H9 (cell line): Measurements from ENCODE around the gene ADAM30. TPM values are rescaled to one million over a fixed set of nuclear protein-coding genes. Genes with fewer than 3 reads are reported as not detected.

Experiments used
- DNase-seq: peaks from one replicate; pipeline ENCODE4 v3.0.0-alpha.2; 2017
- H2AFZ ChIP-seq: one replicate; pipeline ENCODE4 v1.6.1; 2013; ENCODE audit warnings: mild to moderate bottlenecking, low read length, control low read depth, moderate library complexity
- H2AK5ac ChIP-seq: 2 replicates; pipeline ENCODE4 v1.6.1; 2013; ENCODE audit warnings: low read length, control low read depth, mixed read lengths; ENCODE audit not compliant: insufficient read length
- H2BK120ac ChIP-seq: one replicate; pipeline ENCODE4 v1.6.1; 2013; ENCODE audit warnings: low read depth, mild to moderate bottlenecking, low read length, control low read depth, inconsistent platforms; ENCODE audit not compliant: poor library complexity, severe bottlenecking
- H2BK12ac ChIP-seq: 2 replicates; pipeline ENCODE4 v1.6.1; 2013; ENCODE audit warnings: low read length, control low read depth, mixed read lengths, low read depth; ENCODE audit not compliant: insufficient read length
- H2BK15ac ChIP-seq: 2 replicates; pipeline ENCODE4 v1.6.1; 2013; ENCODE audit warnings: low read depth, low read length, control low read depth
- H2BK20ac ChIP-seq: one replicate; pipeline ENCODE4 v1.6.1; 2013; ENCODE audit warnings: low read depth, mild to moderate bottlenecking, low read length, control low read depth, inconsistent platforms; ENCODE audit not compliant: poor library complexity, severe bottlenecking
- H2BK5ac ChIP-seq: 2 replicates; pipeline ENCODE4 v1.6.1; 2013; ENCODE audit warnings: low read length, control low read depth, mixed read lengths; ENCODE audit not compliant: insufficient read length
- H3K14ac ChIP-seq: 2 replicates; pipeline ENCODE4 v1.6.1; 2013; ENCODE audit warnings: low read length, control low read depth; ENCODE audit not compliant: insufficient read depth
- H3K18ac ChIP-seq: 2 replicates; pipeline ENCODE4 v1.6.1; 2013; ENCODE audit warnings: low read depth, mild to moderate bottlenecking, mixed read lengths, low read length, control low read depth; ENCODE audit not compliant: insufficient read length
- H3K23ac ChIP-seq: 2 replicates; pipeline ENCODE4 v1.6.1; 2013; ENCODE audit warnings: low read length, control low read depth, mixed read lengths, low read depth; ENCODE audit not compliant: insufficient read length
- H3K23me2 ChIP-seq: 2 replicates; pipeline ENCODE4 v1.6.1; 2013; ENCODE audit warnings: low read depth, mild to moderate bottlenecking, mixed read lengths, low read length, control low read depth; ENCODE audit not compliant: insufficient read length, poor library complexity, severe bottlenecking
- H3K27ac ChIP-seq: 2 replicates; pipeline ENCODE4 v1.5.1; 2013; ENCODE audit warnings: low read length, control low read depth, mixed read lengths, low read depth; ENCODE audit not compliant: insufficient read length
- H3K27me3 ChIP-seq: 2 replicates; pipeline ENCODE4 v1.6.1; 2013; ENCODE audit warnings: low read length, control low read depth, inconsistent platforms; ENCODE audit not compliant: insufficient read depth
- H3K4ac ChIP-seq: 2 replicates; pipeline ENCODE4 v1.6.1; 2013; ENCODE audit warnings: low read depth, mild to moderate bottlenecking, control low read depth, inconsistent platforms, low read length, moderate library complexity
- H3K4me1 ChIP-seq: 2 replicates; pipeline ENCODE4 v1.6.1; 2013; ENCODE audit warnings: low read length, control low read depth, inconsistent platforms; ENCODE audit not compliant: insufficient read depth
- H3K4me2 ChIP-seq: 2 replicates; pipeline ENCODE4 v1.6.1; 2013; ENCODE audit warnings: low read length, control low read depth, mixed read lengths; ENCODE audit not compliant: insufficient read length, insufficient read depth
- H3K56ac ChIP-seq: 2 replicates; pipeline ENCODE4 v1.6.1; 2013; ENCODE audit warnings: low read depth, mild to moderate bottlenecking, mixed read lengths, low read length, control low read depth; ENCODE audit not compliant: insufficient read length
- H3K79me1 ChIP-seq: 2 replicates; pipeline ENCODE4 v1.6.1; 2013; ENCODE audit warnings: low read depth, mild to moderate bottlenecking, moderate library complexity, low read length, control low read depth, inconsistent platforms; ENCODE audit not compliant: insufficient read depth, poor library complexity, severe bottlenecking
- H3K79me2 ChIP-seq: 2 replicates; pipeline ENCODE4 v1.6.1; 2013; ENCODE audit warnings: low read length, control low read depth, inconsistent platforms; ENCODE audit not compliant: insufficient read depth
- H3K9ac ChIP-seq: 2 replicates; pipeline ENCODE4 v1.6.1; 2013; ENCODE audit warnings: low read length, control low read depth, mixed read lengths; ENCODE audit not compliant: insufficient read length; ENCODE audit errors: extremely low read depth
- H3K9me3 ChIP-seq: one replicate; pipeline ENCODE4 v1.6.1; 2013; ENCODE audit warnings: low read depth, low read length, inconsistent platforms; ENCODE audit not compliant: control insufficient read depth
- H3T11ph ChIP-seq: one replicate; pipeline ENCODE4 v1.6.1; 2013; ENCODE audit warnings: mild to moderate bottlenecking, low read length, control low read depth, inconsistent platforms
- H4K20me1 ChIP-seq: one replicate; pipeline ENCODE4 v1.6.1; 2013; ENCODE audit not compliant: control insufficient read depth, insufficient read length, insufficient read depth
- H4K5ac ChIP-seq: 2 replicates; pipeline ENCODE4 v1.6.1; 2013; ENCODE audit warnings: low read depth, mild to moderate bottlenecking, mixed read lengths, low read length, control low read depth; ENCODE audit not compliant: insufficient read length
- H4K8ac ChIP-seq: replicated peaks from 2 replicates; pipeline ENCODE4 v1.6.1; 2013; ENCODE audit warnings: low read length, control low read depth, mixed read lengths, low read depth; ENCODE audit not compliant: insufficient read length
- H4K91ac ChIP-seq: 2 replicates; pipeline ENCODE4 v1.6.1; 2013; ENCODE audit warnings: low read depth, mild to moderate bottlenecking, moderate library complexity, mixed read lengths, low read length, control low read depth; ENCODE audit not compliant: insufficient read length
- H3K27ac Mint-ChIP-seq, 3 experiments: 2 replicates in 2 of 3; 3 replicates in 1 of 3; pipeline ENCODE4 v1.8.0; 2020 to 2021; ENCODE audit warnings: mixed read lengths in 3 of 3, mild to moderate bottlenecking in 1 of 3, moderate library complexity in 1 of 3
- H3K27me3 Mint-ChIP-seq: 2 replicates; pipeline ENCODE4 v1.8.0; 2021; ENCODE audit warnings: low read depth, mild to moderate bottlenecking, moderate library complexity, mixed read lengths
- H3K36me3 Mint-ChIP-seq, 3 experiments: 2 replicates in 2 of 3; 3 replicates in 1 of 3; pipeline ENCODE4 v1.8.0; 2020 to 2021; ENCODE audit warnings: low read depth in 3 of 3, mixed read lengths in 3 of 3; ENCODE audit not compliant: insufficient read depth in 1 of 3
- H3K4me1 Mint-ChIP-seq, 2 experiments: 2 replicates each; pipeline ENCODE4 v1.8.0; 2020; ENCODE audit warnings: mixed read lengths in 2 of 2
- H3K4me3 Mint-ChIP-seq, 2 experiments: 2 replicates in 1 of 2; 3 replicates in 1 of 2; pipeline ENCODE4 v1.8.0; 2020 to 2021; ENCODE audit warnings: mild to moderate bottlenecking in 2 of 2, mixed read lengths in 2 of 2, moderate library complexity in 1 of 2
- H3K9me3 Mint-ChIP-seq, 2 experiments: 2 replicates in 1 of 2; 3 replicates in 1 of 2; pipeline ENCODE4 v1.8.0; 2020; ENCODE audit warnings: mild to moderate bottlenecking in 2 of 2, mixed read lengths in 2 of 2, moderate library complexity in 1 of 2
- CTCF ChIP-seq: fragments of 200-600 bp; sonication (generic); conservative IDR thresholded peaks from 3 replicates; pipeline ENCODE4 v1.8.0; 2021; ENCODE audit warnings: antibody characterized with exemption, mild to moderate bottlenecking
- WGBS: extraction: QIAGEN DNeasy Blood & Tissue Kit; methylation state at CpG from one replicate; pipeline ENCODE4 v1.1.7; 2013; ENCODE audit warnings: missing lambda C conversion rate, low lambda C conversion rate, mixed read lengths; ENCODE audit not compliant: insufficient read length; ENCODE audit errors: extremely low coverage; 5-methylcytosine and 5-hydroxymethylcytosine counted together
- total RNA-seq: library from RNA; stranded (reverse); gene quantifications from 2 replicates; pipeline ENCODE4 v1.2.1, GENCODE V29; 2021

Gene ADAM30
- total RNA-seq, 1 experiment from 2014 or later: not detected

GRCh38 chr1:119882132-119883049 lies 13.9 kb downstream of the ADAM30 start:
- no peak overlapping the region for H4K91ac ChIP-seq
- no peak overlapping the region for H3K23ac ChIP-seq
- no peak overlapping the region for H3T11ph ChIP-seq
- H3K4me3 Mint-ChIP-seq: no peak overlapping the region
- H3K36me3 Mint-ChIP-seq: no peaks in the 10 kb centered on the region
- H2BK120ac ChIP-seq: no peak overlapping the region
- H2AFZ ChIP-seq: no peak overlapping the region
- H3K4me2 ChIP-seq: no peak overlapping the region
- H3K9me3 Mint-ChIP-seq: no peaks in the 10 kb centered on the region
- H3K79me2 ChIP-seq: no peaks in the 10 kb centered on the region
- no peaks in the 10 kb centered on the region for H3K23me2 ChIP-seq
- TF ChIP-seq CTCF: no peak
- H3K4me1 ChIP-seq: no peaks in the 10 kb centered on the region
- DNase-seq: no peak
- H3K27ac Mint-ChIP-seq: no peak overlapping the region
- no peaks in the 10 kb centered on the region for H3K27me3 ChIP-seq
- H3K27ac ChIP-seq: no peak overlapping the region
- H3K4me1 Mint-ChIP-seq: peaks cover 2 to 3% of the 10 kb centered on the region in 2 experiments; a peak in 2 of 4 replicates
- no peak overlapping the region for H2BK5ac ChIP-seq
- WGBS: no CpG with 5 or more reads among the region's 5 CpGs
- no peak overlapping the region for H3K18ac ChIP-seq
- no peak overlapping the region for H4K5ac ChIP-seq
- no peaks in the 10 kb centered on the region for H3K79me1 ChIP-seq
- no peaks in the 10 kb centered on the region for H3K9me3 ChIP-seq
- H3K4ac ChIP-seq: no peak overlapping the region
- no peak overlapping the region for H3K14ac ChIP-seq
- no peak overlapping the region for H3K9ac ChIP-seq
- no peak overlapping the region for H2BK20ac ChIP-seq
- H3K27me3 Mint-ChIP-seq: peaks cover 2% of the 10 kb centered on the region; the same call in 1 of the 2 replicates
- H4K20me1 ChIP-seq: no peaks in the 10 kb centered on the region
- H3K56ac ChIP-seq: no peak overlapping the region
- no peak overlapping the region for H2AK5ac ChIP-seq
- H2BK15ac ChIP-seq: no peak overlapping the region
- H2BK12ac ChIP-seq: no peak overlapping the region
- no peak overlapping the region for H4K8ac ChIP-seq
